ENCODE measurements around the gene ARHGAP1.

The ARHGAP1 gene

DNA sequence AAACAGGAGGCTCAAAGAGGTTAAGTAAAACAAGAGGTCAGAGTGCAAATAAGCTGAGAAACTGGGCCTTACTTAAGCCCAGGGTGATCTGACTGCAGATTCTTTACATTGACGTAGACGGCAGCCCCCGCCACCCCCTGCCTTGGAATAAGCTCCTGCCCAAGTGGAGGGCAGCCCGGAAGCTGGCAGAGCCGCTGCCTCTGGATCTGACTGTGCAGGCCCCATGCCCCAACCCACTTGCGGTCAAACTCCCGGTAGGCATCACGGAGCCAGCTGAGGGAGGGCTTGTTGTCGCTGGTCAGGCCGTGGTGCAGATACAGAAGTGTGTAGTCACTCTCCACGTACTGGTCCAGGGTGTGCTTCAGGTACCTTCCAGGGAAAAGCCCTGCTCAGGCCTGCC lies 18.6 kb downstream of the ARHGAP1 start:
- no peak for TF ChIP-seq CTCF (conservative IDR thresholded peaks at IDR 0.05; ENCODE audit: low read depth, low read length)
- H3K4me3 ChIP-seq (ENCODE audit: low read length): no peak overlapping the region

DNA sequence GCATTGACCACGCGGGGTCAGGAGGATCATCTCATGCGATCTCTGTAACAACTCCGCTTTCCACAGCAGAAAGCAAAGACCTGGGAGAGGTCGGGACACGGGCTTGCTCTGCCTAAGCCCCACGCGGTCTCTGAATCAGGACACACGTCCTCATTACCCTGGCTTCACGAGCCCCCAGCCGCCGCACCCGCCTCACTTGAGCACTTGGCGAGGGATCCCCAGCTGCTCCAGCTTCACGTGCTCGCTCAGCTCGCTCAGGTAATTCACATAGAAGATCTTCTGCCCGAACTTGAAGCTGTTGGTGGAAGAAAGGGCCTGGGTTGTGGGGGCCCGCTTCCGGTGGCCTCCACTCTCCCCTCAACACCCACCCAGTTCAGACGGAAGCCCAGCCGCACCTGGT lies 19.6 kb downstream of the ARHGAP1 start:
- H3K4me3 ChIP-seq (ENCODE audit: low read length): no peak overlapping the region
- no peak for TF ChIP-seq CTCF (conservative IDR thresholded peaks at IDR 0.05; ENCODE audit: low read depth, low read length)
- DNase-seq (ENCODE audit: low read depth): no peak

More for the DNA sequence above, 18.6 kb downstream of the ARHGAP1 start:
- DNase-seq (ENCODE audit: low read depth): no peak

DNA sequence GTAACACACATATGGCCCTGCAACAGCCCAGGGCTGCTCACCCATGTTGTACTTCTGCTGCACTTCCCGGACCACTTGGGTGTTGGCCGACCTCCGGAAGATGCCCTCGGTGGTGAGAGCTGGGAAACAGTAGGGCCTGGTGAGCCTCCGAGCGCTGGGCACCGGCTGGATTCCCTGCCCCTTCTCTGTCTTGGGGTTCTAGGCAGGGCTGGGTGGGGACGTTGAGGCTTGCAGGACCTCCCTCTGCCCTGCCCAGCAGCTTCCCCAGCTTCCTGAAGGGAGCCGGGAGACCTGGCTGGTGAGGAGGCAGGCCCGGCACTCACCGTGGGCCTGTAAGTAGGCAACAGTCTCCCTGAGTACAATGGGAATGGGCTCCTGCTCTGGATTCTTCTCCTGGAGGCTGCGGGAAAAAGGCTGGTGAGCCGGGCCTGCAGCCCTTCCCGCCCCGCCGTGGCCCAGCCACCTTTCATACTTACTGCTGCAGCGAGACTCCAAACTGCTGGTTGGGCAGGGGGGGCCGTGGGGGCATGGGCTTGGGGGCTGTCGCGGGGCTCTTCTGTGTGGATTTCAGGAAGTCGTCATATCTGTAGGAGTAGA lies 20.2 kb downstream of the ARHGAP1 start:
- no peak for DNase-seq (ENCODE audit: low read depth)
- no peak overlapping the region for H3K4me3 ChIP-seq (ENCODE audit: low read length)
- no peak for TF ChIP-seq CTCF (conservative IDR thresholded peaks at IDR 0.05; ENCODE audit: low read depth, low read length)

DNA sequence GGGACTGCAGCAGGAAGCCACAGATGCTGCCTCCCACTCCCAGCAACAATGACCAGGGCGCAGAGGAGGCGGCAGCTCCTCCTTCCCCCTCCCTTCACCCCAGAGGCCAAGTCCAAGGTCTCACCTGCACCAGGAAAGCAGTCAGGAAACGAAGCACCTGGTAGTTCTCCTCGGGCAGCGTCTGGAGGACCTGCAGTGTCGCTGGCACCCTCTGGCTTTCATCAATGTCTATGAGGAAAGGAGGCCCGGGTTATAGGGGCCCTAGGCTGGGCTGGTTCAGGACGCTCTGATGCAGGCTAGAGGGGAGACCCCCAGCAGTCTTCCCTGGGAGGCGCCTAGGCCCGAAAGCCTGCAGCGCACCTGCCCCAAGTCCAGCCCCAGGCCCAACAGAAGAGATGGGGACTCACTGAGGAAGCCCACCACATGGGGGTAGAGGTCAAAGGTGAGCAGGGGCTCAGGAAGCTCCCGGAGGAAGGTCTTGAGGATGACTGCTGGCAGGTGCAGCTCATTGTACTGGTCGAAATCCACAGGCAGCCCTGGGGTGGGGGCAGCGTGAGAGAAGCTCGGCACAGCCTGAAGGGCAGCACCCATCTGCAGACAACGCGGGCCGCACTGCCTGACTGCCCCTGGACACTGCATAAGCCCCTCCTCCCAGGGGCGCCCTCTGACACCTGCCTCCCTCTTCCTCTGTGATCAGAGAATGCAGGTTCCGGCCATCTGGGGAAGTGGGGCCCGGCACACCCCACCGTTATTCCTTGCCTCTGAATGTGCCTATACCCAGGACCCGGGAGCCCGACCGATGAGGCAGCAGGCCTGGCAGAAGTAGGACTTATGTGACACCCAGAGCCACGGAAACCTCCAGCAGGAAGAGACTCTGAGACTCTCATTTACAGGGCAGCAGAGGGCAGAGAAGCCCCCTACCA lies 20.9 kb downstream of the ARHGAP1 start:
- H3K4me3 ChIP-seq (ENCODE audit: low read length): no peak overlapping the region
- DNase-seq (ENCODE audit: low read depth): no peak
- TF ChIP-seq CTCF (conservative IDR thresholded peaks at IDR 0.05; ENCODE audit: low read depth, low read length): no peak

DNA sequence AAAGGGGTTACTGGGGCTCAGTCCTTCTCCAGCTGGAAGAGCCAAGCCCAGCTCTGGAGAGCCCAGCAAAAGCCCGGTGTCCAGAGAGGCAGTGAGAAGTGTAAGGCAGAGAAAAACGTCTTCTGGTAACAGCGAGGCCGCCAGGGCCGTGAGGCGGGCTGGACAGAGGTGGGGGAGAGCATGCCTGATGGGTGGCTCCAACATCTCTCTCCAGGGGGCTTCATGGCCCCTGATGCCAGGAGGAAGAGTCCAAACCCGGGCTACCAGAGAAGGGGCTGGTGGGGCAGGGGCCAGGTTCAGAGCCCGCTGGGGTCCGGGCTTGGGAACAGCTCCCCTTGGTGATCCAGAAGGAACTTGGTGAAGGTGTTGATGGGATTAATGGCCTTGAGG lies 21.7 kb downstream of the ARHGAP1 start:
- no peak for TF ChIP-seq CTCF (conservative IDR thresholded peaks at IDR 0.05; ENCODE audit: low read depth, low read length)
- no peak overlapping the region for H3K4me3 ChIP-seq (ENCODE audit: low read length)
- DNase-seq (ENCODE audit: low read depth): no peak

GRCh38 chr11:46677991-46678740 lies 22.3 kb downstream of the ARHGAP1 start:
- DNase-seq (ENCODE audit: low read depth): no peak
- peak; percentile 11 for TF ChIP-seq CTCF (conservative IDR thresholded peaks at IDR 0.05; ENCODE audit: low read depth, low read length)

More at GRCh38 chr11:46677991-46678740, 22.3 kb downstream of the ARHGAP1 start:
- H3K4me3 ChIP-seq (ENCODE audit: low read length): no peak overlapping the region
